Measurements from ENCODE around the gene LRRC10. TPM values are rescaled to one million over a fixed set of nuclear protein-coding genes. Genes with fewer than 3 reads are reported as not detected.

Gene LRRC10
- total and polyA plus RNA-seq, 7 donors: 0.03 TPM; not detected in 6

DNA sequence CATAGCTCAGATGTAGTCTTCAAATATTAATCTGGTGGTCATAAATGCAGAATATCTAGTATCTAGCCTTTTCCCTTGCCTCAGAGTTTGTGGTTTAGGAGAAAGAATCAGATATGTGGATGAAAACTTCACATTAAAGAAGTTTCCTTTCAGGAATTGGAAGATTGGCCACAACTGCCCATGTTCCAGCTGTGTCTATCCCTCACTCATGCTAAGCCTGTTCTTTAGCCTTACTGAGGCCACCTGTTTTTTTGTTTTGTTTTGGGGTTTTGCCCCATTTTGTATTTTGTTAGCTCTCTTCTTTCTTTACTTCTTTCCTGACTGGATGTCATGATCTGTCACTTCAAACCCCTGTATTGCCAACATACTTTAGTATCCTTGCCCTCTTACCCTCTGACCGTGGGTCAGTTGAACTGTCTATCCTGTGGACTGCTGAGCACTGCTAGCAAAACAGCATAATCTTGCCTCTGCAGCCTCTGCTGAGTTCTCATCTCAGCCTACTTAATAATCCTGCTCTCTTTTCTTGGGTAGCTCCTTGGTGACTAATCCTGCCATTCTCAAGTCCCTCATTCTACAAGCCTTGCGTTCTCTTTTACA lies 47.4 kb downstream of the LRRC10 start:
- Histone ChIP-seq H3K27me3 (ENCODE audit: insufficient read depth in 3 of 3, low read length in 2 of 3) (no peaks in the 10 kb centered on the region), H3K36me3 (ENCODE audit: insufficient read depth in 1 of 2, low read depth in 1 of 2) (peaks cover 0 to 44% of the 10 kb centered on the region in 2 donors), H3K9me3 (no peaks in the 10 kb centered on the region), H3K4me3 (no peak overlapping the region), H3K4me1 (no peaks in the 10 kb centered on the region), H3K27ac (no peak overlapping the region)
- DNase-seq: no peak
- ATAC-seq: no peak
- intact Hi-C loops (cut with DNase I): no loop called here
- WGBS, 3 donors: 93 to 100% (median 96%) methylated on average over 2 of the region's 2 CpGs
- no peak for TF ChIP-seq CTCF (IDR thresholded peaks at IDR 0.05)

Other genes with a start within 250 kb of the LRRC10 start
- 10 to 100 TPM; 12.8 to 18.9 (median 15.0) TPM for gene FRS2, start 140.5 kb downstream of the LRRC10 start, total RNA-seq
- 10 to 100 TPM in 1 of 3 donors, 1 to 10 TPM in 2; 3.6 to 16.8 (median 4.0) TPM for gene FRS2, start 140.5 kb downstream of the LRRC10 start, polyA plus RNA-seq
- gene CCT2, start 25.4 kb downstream of the LRRC10 start, total RNA-seq: 100 to 1,000 TPM in 3 of 4 donors, 10 to 100 TPM in 1; 96.9 to 190 (median 149) TPM
- 100 to 1,000 TPM; 129 to 353 (median 199) TPM for gene CCT2, start 25.4 kb downstream of the LRRC10 start, polyA plus RNA-seq
- 100 to 1,000 TPM; 141 to 181 (median 170) TPM for gene BEST3, start 88.4 kb upstream of the LRRC10 start, total RNA-seq
- 100 to 1,000 TPM in 1 of 3 donors, 10 to 100 TPM in 2; 41.8 to 134 (median 49.1) TPM for gene BEST3, start 88.4 kb upstream of the LRRC10 start, polyA plus RNA-seq
- gene RAB3IP, start 128.0 kb upstream of the LRRC10 start, total RNA-seq: 10 to 100 TPM; 17.2 to 22.6 (median 19.6) TPM
- gene RAB3IP, start 128.0 kb upstream of the LRRC10 start, polyA plus RNA-seq: 10 to 100 TPM; 11.3 to 38.2 (median 17.6) TPM
- gene MYRFL, start 214.3 kb upstream of the LRRC10 start, total RNA-seq: under 1 TPM in 1 of 4 donors, not detected in 3; 0.18 TPM
- under 1 TPM; 0.06 to 0.12 (median 0.08) TPM for gene MYRFL, start 214.3 kb upstream of the LRRC10 start, polyA plus RNA-seq

Data from psoas muscle (tissue), 8 donors.